ENCODE measurements around the gene MOB1A. TPM values are rescaled to one million over a fixed set of nuclear protein-coding genes. Genes with fewer than 3 reads are reported as not detected.
"Not testable (repeated sequence)": the region's sequence is repeated elsewhere in the genome, so short reads cannot be mapped to it uniquely, and the experiment has no call there.

Gene MOB1A
- total RNA-seq, 3 donors from 2014 or later: 117 to 129 (median 124) TPM

- H3K9me3 ChIP-seq: no peaks in the 10 kb centered on the region
- DNase-seq (no peak), ATAC-seq (no peak)
- no peak overlapping the region for H3K4me3 ChIP-seq
- H3K36me3 ChIP-seq (ENCODE audit: low read depth): no peaks in the 10 kb centered on the region
- H3K4me1 ChIP-seq (ENCODE audit: low read depth): no peaks in the 10 kb centered on the region
- intact Hi-C loops (cut with DNase I, micrococcal nuclease): no loop called here
- no peak for TF ChIP-seq CTCF (IDR thresholded peaks at IDR 0.05)
Measured at GRCh38 chr2:74137651-74138599, 40.8 kb downstream of the MOB1A start.

DNA sequence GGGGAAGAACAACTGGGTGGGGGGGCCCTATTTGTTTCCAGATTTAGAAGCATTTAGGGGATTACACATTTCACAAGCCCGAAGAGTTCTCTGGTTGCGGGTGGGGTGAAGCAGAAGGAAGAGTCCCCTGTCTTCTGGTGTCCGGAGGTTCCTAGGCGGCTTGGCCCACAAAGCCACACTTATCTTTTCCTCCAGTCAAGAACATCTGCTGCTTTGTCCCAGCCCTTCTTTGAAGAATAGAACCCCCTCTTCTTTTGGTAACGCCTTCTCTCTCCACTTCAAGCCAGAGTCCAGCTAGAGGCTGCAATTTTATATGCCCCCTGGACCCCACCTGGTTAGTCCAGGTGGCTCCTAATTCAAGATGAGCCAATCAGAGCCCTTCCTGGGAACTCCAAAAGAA is 46.8 kb downstream of the MOB1A start:
- H3K4me3 ChIP-seq: no peak overlapping the region
- no peak for DNase-seq
- intact Hi-C loops (cut with DNase I, micrococcal nuclease): no loop called here
- no peaks in the 10 kb centered on the region for H3K36me3 ChIP-seq (ENCODE audit: low read depth)
- no peaks in the 10 kb centered on the region for H3K9me3 ChIP-seq
- H3K4me1 ChIP-seq (ENCODE audit: low read depth): no peaks in the 10 kb centered on the region
- ATAC-seq: no peak
- TF ChIP-seq CTCF (IDR thresholded peaks at IDR 0.05): no peak

DNA sequence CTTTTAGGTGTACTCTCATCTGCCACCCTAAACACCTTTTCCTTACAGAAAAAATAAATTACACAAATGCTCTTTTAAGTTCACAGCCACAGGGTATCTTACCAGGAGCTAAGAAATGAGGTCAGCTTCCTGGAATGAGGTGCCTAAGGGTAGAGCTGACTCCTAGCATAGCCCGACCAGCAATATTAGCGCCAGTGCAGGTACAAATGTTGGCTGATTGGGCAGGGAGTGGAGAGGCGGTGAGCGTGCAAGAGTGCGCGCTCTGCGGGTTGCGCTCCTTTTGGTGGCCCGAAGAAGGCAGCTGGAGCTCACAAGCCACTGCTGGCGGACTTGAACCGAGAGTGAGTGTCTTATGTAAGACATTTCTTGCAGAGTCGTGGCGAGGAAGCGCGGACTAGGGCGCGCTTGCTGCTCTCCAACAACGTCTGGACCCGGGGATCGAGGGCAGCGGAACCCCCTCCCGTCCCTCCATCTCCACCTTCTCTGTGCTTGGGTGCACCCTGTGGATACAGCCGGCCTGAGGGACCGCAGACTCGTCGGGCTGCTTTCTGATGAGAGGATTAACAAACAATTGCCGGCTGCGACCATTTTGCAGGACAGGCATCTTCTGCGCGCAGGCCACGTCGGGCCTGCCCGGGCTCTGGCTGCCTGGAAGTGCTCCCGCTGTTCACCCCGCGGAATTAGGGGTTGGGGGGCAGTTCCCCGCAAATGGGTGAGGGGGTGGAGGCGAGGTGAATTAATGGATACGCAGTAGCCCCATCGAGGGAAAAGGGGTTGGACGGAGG is 48.3 kb downstream of the MOB1A start:
- no peak for DNase-seq
- Histone ChIP-seq H3K9me3 (no peaks in the 10 kb centered on the region), H3K4me1 (ENCODE audit: low read depth) (no peaks in the 10 kb centered on the region), H3K4me3 (no peak overlapping the region), H3K36me3 (ENCODE audit: low read depth) (no peaks in the 10 kb centered on the region)
- ATAC-seq: no peak
- TF ChIP-seq CTCF (IDR thresholded peaks at IDR 0.05): no peak
- intact Hi-C loops (cut with DNase I, micrococcal nuclease): no loop called here

DNA sequence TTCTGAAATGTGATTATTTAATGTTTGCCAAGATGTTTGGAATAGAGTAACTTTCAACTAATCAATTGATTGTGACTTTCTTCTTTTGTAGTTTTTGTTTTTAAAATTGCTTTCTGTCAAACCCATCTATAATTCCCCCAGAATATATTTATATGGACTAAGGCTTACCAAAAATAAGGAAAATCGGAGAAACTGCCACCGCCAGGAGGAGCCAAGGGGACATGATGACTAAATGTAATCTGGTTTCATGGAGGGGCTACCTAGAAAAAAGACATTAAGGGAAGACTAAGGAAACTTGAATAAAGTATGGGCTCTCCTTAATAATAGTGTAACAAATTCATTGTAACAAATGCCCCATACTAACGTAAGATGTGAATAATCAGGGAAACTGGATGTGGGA is 50.5 kb downstream of the MOB1A start:
- TF ChIP-seq CTCF (IDR thresholded peaks at IDR 0.05): no peak
- DNase-seq (no peak), ATAC-seq (no peak)
- Histone ChIP-seq H3K4me3 (no peak overlapping the region), H3K9me3 (peaks cover 3% of the 10 kb centered on the region), H3K36me3 (ENCODE audit: low read depth) (no peaks in the 10 kb centered on the region), H3K4me1 (ENCODE audit: low read depth) (no peaks in the 10 kb centered on the region)
- intact Hi-C loops (cut with DNase I, micrococcal nuclease): no loop called here

DNA sequence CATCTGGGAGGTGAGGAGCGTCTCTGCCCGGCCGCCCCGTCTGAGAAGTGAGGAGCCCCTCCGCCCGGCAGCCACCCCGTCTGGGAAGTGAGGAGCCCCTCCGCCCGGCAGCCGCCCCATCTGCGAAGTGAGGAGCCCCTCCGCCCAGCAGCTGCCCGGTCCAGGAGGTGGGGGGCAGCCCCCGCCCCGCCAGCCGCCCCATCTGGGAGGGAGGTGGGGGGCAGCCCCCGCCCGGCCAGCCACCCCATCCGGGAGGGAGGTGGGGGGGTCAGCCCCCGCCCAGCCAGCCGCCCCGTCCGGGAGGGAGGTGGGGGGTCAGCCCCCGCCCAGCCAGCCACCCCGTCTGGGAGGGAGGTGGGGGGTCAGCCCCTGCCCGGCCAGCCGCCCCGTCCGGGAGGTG is 54.7 kb downstream of the MOB1A start:
- DNase-seq; intact Hi-C loops (cut with DNase I, micrococcal nuclease): not testable (repeated sequence)

GRCh38 chr2:74121846-74122245 is 56.8 kb downstream of the MOB1A start:
- intact Hi-C loops (cut with DNase I, micrococcal nuclease); ATAC-seq; DNase-seq; H3K4me3 ChIP-seq; H3K4me1 ChIP-seq (ENCODE audit: low read depth); H3K36me3 ChIP-seq (ENCODE audit: low read depth): not testable (repeated sequence)
- H3K9me3 ChIP-seq: peaks cover 13% of the 10 kb centered on the region

More for the DNA sequence above, 54.7 kb downstream of the MOB1A start:
- not testable (repeated sequence) for H3K36me3 ChIP-seq (ENCODE audit: low read depth); H3K4me1 ChIP-seq (ENCODE audit: low read depth); ATAC-seq; H3K4me3 ChIP-seq
- peaks cover 13% of the 10 kb centered on the region for H3K9me3 ChIP-seq
